Measurements from ENCODE around the gene C2orf68.
"Not testable (repeated sequence)": the region's sequence is repeated elsewhere in the genome, so short reads cannot be mapped to it uniquely, and the experiment has no call there.

Gene C2orf68

GRCh38 chr2:85579266-85579935, 32.5 kb downstream of the C2orf68 start:
- DNase-seq: peak in 1 of 2 donors; percentile 38

- peak; percentile 31 to 58 for DNase-seq
Measured at GRCh38 chr2:85578243-85579180, 33.4 kb downstream of the C2orf68 start.

- DNase-seq: peak; percentile 38 to 49
Measured at GRCh38 chr2:85577386-85578242, 34.3 kb downstream of the C2orf68 start, which contains the start of gene VAMP8. Gene VAMP8 (plus strand): TSS chr2:85577586. CDS start chr2:85577647, 61 bp downstream.

- DNase-seq: no peak
Measured at GRCh38 chr2:85577063-85577385, 34.8 kb downstream of the C2orf68 start.

GRCh38 chr2:85575739-85576138, 36.1 kb downstream of the C2orf68 start:
- DNase-seq: no peak

GRCh38 chr2:85566265-85566664, 45.6 kb downstream of the C2orf68 start:
- DNase-seq: no peak

- peak in 1 of 2 donors; percentile 13 for DNase-seq
Measured at GRCh38 chr2:85564144-85564563, 47.7 kb downstream of the C2orf68 start.

GRCh38 chr2:85561280-85562212, 50.3 kb downstream of the C2orf68 start, which contains the start of gene GGCX:
Gene GGCX (minus strand): TSS chr2:85561493. CDS start chr2:85561428, 65 bp downstream.
- DNase-seq: peak; percentile 79 to 94

GRCh38 chr2:85560812-85561279, 51.0 kb downstream of the C2orf68 start:
- no peak for DNase-seq

GRCh38 chr2:85560403-85560726, 51.5 kb downstream of the C2orf68 start:
- DNase-seq: not testable (repeated sequence)

GRCh38 chr2:85558160-85558559, 53.7 kb downstream of the C2orf68 start:
- no peak for DNase-seq

GRCh38 chr2:85557130-85557529, 54.7 kb downstream of the C2orf68 start:
- DNase-seq: no peak
